CD4-positive, alpha-beta T cell treated with Interleukin-4 for 1 hour (primary cell): ENCODE results near the gene RANGRF.
"Not testable (repeated sequence)": the region's sequence is repeated elsewhere in the genome, so short reads cannot be mapped to it uniquely, and the experiment has no call there.

ENCODE experiments used
- DNase-seq, 2 donors: peaks; one replicate each; pipeline ENCODE4 v3.0.0-alpha.2; 2020 to 2022

RANGRF gene, protein sequence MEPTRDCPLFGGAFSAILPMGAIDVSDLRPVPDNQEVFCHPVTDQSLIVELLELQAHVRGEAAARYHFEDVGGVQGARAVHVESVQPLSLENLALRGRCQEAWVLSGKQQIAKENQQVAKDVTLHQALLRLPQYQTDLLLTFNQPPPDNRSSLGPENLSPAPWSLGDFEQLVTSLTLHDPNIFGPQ

DNA sequence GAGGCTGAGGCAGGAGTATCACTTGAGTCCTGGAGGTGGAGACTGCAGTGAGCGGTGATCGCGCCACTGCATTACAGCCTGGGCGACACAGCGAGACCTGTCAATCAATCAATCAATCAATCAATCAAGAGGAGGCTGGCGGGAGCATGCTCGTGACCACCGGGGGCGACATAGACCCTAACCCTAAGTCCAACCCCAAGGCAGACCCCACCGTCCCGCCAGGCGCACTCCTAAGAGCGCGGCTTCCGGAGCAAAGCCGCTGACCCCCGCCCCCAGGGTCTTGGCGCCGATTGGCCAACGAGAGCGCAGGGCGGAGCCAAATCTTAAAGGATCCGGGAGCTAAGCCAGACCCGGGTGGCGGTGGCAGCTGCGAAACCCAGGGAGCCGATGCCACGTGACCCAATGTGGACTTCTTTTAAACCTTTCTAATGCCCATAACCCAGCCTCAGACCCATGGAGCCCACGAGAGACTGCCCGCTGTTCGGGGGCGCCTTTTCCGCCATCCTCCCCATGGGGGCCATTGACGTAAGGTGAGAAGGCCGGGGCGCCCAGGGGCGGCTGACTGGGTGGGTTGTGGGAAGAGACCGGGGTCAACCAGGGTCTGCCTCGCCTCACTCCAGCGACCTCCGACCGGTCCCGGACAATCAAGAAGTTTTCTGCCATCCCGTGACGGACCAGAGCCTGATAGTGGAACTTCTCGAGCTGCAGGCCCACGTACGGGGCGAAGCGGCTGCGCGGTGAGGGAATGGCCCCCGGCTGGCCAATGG is at the start of gene RANGRF:
TSS of gene RANGRF (plus strand) at position 335 of the 767 bp plus-strand sequence. CDS start at position 454, 119 bp downstream.
- DNase-seq, result peak; percentile 80 to 82

DNA sequence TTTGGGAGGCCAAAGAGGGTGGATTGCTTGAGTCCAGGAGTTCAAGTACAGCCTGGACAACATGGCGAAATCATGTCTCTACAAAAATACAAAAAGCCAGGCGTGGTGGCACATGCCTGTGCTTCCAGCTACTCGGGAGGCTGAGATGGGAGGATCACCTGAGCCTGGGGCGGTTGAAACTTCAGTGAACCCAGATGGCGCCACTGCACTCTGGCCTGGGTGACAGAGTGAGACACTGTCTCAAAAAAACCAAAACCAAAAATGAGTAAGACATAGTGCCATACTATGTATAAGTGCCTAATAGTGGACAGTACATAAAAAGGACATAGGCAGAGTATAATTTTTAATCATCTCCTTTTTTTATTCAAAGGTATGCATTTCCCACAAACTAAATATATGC is 44.6 kb upstream of the RANGRF start:
- DNase-seq, result peak in 1 of 2 donors; percentile 42

DNA sequence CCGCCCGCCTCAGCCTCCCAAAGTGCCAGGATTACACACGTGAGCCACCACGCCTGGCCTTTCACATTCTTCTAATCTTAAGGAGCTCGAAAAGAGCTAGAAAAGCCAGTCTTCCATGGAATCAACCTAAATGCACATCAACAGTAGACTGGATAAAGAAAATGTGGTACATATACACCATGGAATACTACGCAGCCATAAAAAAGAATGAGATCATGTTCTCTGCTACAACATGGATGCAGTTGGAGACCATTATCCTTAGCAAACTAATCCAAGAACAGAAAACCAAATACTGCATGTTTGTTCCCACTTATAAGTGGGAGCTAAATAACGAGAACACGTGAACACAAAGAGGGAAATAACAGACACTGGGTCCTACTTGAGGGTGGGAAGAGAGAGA is 43.7 kb upstream of the RANGRF start:
- no peak for DNase-seq

DNA sequence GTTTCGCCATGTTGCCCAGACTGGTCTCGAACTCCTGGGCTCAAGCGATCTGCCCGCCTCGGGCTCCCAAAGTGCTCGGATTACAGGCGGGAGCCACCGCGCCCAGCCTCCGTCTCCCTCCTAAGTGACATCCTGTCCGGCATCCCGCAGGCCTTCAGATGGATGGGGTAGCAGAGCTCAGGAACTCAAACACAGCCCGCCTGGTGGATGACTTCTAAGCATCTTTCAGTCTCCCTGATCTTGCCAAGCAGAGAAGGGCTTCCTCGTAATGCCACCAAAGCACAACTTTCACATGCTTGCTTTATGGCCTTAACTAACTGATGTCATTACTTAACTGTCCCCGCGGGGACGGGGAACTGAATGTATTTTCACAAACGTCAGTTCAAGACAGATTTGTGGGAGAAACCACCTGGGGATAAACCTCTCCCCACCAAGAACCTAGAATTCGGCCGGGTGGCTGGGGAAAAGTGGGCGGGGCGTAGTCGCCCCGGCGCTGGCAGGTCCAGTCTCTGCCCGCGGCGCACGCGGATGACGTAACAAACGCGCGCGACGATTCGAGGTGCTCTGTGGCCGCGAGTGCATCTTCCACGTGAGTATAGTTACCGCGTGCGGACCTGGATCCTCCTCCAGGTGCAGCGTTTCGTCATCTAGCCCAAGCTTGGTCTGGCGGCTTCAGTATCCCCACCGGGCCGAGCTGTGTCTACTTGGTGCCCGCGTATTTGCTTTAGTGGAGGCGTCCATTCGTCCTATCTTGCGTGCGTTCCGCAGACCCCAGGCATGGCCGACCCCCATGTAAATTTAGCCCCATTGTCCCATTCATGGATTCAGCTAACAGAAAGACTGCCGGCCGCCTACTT is 39.5 kb upstream of the RANGRF start, which contains the start of gene PFAS:
TSS of gene PFAS (plus strand) at position 539 of the 857 bp plus-strand sequence. CDS start 4,649 bp downstream, outside the sequence.
- DNase-seq, result peak; percentile 94

DNA sequence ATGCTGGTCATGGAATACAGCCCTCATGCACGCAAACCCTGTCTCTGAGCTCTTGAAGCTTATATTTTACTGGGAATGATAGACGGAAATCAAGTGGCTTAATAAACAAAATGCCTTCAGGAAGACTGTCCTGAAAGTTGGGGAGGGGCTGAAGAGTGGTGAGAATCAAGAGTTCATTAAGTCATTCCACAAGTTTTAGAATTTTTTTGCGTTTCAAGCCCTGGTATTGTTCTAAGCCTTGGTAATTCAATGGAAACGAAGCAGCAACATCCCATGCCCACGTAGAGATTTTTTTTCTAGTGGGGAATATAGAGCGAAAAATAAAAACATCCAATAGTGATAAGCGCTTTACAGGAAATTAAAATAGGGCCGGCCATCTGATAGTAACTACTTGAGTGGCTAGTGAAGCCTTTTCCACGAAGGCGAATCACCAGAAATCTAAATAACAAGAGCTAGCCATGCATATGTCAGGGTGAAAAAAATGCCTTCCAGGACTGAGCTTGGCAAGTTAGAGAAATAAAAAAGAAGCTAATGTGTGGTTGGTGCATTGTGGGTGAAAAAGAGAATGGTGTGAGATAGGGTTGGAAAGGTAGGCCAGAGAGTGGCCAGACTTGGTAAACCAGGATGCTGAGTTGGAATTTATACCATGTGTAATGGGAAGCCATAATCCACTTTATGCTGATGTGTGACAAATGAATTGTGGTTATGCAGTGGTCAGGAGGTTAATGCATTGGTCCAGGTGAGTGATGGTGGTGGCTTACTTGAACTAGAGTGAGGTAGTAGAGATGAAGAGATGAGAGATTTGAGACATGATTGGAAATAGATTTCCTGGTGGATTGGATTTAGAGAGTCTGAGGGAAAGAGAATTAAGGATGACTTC is 38.6 kb upstream of the RANGRF start:
- DNase-seq, result no peak

DNA sequence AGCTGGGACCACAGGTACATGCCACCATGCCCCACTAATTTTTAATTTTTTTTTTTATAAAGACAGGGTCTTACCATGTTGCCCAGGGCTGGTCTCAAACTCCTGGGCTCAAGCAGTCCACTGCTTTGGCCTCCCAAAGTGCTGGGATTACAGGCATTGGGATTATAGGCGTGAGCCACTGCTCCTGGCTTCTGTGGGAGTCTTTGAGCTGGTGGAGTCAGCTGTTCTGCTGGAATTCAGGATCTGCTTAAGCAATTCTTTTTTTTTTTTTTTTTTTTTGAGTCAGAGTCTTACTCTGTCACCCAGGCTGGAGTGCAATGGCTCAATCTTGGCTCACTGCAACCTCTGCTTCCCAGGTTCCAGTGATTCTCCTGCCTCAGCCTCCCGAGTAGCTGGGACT is 37.1 kb upstream of the RANGRF start:
- not testable (repeated sequence) for DNase-seq

DNA sequence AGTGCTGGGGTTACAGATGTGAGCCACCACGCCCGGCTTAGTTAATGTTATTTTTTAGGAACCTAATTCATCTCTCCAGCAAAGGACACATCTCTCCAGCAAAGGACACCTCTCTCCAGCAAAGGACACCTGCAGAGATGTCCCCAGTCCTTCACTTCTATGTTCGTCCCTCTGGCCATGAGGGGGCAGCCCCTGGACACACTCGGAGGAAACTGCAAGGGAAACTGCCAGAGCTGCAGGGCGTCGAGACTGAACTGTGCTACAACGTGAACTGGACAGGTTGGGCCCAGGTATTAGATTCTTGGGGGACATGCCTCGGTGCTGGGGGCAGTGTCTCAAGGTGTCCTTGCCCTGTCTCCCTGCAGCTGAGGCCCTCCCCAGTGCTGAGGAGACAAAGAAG is 34.7 kb upstream of the RANGRF start:
- DNase-seq, result peak in 1 of 2 donors; percentile 14

DNA sequence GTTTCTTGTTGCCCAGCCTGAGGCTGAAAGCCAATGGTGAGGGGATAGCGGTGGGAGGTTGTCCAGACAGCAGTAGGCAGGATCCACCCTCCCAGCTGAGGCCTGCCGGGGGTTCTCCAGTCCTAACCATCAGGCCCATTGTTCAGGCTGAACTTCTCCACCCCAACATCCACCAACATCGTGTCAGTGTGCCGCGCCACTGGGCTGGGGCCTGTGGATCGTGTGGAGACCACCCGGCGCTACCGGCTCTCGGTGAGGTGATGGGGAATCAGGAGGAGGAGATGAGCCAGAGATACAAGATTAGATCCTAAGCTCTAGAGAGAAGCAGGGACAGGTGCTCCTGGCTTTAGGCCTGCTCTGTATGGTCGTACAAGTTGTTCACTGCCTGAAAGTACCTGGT is 33.6 kb upstream of the RANGRF start:
- DNase-seq, result no peak

DNA sequence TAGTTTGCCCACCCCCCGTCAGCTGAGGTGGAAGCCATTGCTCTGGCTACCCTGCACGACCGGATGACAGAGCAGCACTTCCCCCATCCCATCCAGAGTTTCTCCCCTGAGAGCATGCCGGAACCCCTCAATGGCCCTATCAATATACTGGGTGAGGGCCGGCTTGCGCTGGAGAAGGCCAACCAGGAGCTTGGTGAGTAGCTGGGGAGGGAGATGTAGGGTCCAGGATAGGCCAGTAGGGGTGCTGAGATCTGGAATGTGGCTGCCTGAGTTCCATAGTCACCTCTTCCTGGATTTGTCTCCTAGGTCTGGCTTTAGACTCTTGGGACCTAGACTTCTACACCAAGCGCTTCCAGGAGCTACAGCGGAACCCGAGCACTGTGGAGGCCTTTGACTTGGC is 33.0 kb upstream of the RANGRF start:
- DNase-seq, result no peak

DNA sequence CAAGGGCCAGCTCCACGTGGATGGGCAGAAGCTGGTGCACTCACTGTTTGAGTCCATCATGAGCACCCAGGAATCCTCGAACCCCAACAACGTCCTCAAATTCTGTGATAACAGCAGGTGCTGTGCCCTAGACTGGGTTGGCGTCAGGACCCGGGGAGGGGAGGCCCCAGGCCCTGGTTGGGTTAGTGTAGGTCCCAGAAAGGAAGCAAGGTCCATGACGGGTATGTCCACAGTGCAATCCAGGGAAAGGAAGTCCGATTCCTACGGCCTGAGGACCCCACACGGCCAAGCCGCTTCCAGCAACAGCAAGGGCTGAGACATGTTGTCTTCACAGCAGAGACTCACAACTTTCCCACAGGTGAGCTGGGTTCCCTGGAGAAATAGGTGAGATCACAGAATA is 32.2 kb upstream of the RANGRF start:
- DNase-seq, result no peak

DNA sequence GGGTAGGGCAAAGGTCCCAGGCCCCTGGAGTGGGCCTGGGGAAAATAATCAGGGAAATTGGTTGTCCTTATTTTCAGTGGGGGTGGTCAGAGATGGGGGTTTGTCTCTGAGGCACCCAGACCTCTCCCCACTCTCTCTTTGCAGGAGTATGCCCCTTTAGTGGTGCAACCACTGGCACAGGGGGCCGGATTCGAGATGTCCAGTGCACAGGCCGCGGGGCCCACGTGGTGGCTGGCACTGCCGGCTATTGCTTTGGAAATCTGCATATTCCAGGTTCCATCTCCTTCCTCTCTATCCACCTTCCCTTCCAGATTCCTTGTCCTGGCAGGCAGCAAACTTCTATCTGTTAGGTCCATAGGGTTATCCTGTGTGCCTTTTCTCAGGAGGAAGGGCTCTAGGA is 31.8 kb upstream of the RANGRF start:
- DNase-seq, result no peak

DNA sequence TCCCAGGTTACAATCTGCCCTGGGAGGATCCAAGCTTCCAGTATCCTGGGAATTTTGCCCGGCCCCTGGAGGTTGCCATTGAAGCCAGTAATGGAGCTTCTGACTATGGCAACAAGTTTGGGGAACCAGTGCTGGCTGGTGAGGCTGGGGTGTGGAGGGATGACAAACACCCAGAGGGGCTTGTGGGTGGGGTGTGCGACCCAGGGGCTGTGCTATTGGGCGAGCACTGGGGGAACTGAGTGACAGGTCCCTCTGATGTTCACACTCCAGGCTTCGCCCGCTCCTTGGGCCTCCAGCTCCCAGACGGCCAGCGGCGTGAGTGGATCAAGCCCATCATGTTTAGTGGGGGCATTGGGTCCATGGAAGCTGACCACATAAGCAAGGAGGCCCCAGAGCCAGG is 30.7 kb upstream of the RANGRF start:
- DNase-seq, result no peak

DNA sequence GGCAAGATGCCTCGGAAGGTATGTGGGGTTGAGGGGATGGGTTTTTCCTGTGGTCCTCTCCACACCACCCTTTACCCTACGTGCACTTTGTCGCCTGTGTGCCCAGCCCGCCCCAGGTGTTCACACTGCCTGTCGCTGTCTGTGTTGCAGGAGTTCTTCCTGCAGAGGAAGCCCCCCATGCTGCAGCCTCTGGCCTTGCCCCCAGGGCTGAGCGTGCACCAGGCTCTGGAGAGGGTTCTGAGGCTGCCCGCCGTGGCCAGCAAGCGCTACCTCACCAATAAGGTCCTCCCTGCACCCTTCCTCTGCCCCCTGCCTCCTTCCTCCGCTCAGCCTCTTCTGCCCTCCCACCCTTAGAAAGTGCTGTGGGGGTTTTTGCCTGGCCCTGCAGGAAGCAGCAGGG is 24.1 kb upstream of the RANGRF start:
- no peak for DNase-seq

DNA sequence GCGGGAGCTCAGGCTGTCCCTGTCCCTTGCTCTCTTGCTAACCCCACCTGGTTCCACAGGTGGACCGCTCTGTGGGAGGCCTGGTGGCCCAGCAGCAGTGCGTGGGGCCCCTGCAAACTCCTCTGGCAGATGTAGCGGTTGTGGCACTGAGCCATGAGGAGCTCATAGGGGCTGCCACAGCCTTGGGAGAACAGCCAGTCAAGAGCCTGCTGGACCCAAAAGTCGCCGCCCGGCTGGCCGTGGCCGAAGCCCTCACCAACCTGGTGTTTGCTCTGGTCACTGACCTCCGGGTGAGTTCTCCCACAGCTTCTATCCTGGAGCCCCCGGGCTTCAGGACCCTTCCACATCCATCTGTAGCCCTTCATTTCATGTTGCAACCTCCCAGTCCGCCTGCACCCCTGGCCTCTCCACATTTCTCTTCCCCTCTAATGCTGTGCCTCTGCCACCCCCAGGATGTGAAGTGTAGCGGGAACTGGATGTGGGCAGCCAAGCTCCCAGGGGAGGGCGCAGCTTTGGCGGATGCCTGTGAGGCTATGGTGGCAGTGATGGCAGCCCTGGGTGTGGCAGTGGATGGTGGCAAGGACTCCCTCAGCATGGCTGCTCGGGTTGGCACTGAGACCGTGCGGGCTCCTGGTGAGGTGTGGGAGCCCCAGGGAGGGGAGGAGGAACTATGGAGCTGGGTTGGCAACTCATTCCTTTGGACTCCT is 23.5 kb upstream of the RANGRF start:
- no peak for DNase-seq

DNA sequence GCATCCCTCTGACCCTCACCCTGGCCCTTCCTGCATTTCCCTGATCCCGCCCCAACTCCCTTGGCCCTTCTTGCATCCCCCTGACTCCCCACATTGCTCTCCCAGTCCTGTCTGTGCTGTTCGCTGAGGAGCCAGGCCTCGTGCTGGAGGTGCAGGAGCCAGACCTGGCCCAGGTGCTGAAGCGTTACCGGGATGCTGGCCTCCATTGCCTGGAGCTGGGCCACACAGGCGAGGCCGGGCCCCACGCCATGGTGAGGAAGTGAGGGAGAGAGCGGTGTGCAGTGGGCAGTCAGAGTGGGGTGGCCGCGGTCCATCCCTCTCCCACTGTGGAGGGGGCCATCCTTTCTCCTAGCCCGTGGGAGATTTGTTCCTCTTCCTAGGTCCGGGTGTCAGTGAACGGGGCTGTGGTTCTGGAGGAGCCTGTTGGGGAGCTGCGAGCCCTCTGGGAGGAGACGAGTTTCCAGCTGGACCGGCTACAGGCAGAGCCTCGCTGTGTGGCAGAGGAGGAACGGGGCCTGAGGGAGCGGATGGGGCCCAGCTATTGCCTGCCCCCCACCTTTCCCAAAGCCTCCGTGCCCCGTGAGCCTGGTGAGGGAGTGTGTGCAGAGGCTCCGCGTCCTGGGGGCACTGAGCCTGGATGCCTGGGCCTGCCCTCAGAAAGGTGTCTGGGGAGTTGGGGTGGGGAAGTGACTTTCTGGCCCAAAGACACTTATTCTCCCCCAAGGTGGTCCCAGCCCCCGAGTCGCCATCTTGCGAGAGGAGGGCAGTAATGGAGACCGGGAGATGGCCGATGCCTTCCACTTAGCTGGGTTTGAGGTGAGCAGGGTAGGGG is 21.6 kb upstream of the RANGRF start:
- DNase-seq, result no peak

DNA sequence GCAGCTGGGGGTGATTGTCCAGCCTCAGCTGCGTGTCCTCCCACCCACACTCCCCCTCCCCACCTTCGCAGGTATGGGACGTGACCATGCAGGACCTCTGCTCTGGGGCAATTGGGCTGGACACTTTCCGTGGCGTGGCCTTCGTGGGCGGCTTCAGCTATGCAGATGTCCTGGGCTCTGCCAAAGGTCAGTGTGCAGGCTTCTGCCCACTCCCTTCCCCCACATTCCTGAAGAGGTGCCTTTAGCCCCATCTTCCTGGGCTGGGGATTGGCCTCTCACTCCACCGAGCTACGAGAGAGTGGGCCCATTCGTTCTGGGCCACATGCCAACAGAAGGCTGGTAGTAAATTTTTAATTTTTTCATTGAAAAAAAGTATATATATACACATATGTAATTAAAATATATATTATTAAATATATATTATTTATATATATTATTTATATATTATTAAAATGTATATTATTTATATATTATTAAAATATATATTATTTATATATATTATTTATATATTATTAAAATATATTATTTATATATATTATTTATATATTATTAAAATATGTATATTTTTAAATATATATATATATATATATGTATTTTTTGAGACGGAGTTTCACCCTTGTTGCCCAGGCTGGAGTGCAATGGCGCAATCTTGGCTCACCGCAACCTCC is 20.9 kb upstream of the RANGRF start:
- no peak for DNase-seq

DNA sequence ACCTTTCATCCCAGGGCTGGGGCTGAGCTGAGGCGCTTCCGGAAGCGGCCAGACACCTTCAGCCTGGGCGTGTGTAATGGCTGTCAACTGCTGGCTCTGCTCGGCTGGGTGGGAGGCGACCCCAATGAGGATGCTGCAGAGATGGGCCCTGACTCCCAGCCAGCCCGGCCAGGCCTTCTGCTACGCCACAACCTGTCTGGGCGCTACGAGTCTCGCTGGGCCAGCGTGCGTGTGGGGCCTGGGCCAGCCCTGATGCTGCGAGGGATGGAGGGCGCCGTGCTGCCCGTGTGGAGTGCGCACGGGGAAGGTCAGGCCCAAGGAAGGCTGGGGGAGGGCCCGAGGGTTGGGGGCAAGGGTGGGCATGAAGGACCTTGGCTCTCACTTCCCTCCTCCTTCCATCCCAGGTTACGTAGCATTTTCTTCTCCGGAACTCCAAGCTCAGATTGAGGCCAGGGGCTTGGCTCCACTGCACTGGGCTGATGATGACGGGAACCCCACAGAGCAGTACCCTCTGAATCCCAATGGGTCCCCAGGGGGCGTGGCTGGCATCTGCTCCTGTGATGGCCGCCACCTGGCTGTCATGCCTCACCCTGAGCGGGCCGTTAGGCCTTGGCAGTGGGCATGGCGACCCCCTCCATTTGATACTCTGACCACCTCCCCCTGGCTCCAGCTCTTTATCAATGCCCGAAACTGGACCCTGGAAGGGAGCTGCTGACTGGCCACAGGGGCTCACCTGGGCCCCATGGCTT is 19.7 kb upstream of the RANGRF start:
- DNase-seq, result no peak

DNA sequence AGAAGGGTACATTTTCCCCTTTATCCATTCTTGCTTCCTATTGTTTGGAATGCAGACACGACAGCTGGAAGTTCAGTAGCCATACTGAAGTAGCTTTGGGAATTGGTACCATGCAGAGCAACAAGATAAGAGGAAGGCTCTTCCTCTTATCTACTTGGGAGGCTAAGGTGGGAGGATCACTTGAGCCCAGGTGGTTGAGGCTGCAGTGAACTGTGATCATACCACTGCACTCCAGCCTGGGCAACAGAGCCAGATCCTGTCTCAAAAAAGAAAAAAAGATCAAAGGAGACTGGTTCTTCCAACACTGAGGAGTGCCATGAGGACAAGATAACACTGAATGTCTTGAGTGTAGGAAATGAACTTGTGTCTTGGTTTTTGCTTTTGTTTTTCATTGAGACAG is 16.0 kb upstream of the RANGRF start:
- DNase-seq, result no peak

DNA sequence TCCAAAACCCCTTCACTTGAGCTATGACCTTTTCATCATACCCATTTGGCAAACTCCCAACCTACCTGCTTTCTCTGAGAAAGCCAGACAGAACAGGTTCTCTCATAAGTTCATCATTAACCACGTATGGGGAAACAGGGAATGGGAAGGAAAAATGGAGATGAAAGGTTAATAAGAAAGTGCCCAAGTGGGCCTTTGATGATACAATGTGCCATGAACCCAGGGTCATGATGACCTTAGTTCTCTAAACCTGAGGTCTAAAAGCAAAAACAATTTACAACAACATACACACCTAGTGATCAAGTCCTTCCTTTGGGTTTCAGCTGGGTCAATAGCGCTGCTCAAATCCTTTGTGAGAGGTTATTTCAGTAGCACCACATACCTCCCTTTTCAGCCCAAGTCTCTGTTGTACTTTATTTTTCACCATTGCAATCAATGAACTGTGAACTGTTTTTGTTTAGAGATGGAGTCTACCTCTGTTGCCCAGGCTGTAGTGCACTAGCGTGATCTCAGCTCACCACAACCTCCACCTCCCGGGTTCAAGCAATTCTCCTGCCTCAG is 14.5 kb upstream of the RANGRF start:
- no peak for DNase-seq
